ENCODE data around the gene SYCE1L. TPM values are rescaled to one million over a fixed set of nuclear protein-coding genes. Genes with fewer than 3 reads are reported as not detected.

The SYCE1L gene
- total RNA-seq, 1 experiment from 2014 or later, result 9.9 TPM

- Mint-ChIP-seq H3K36me3 (ENCODE audit: insufficient read depth in 1 of 3, low read depth in 3 of 3) (peaks cover 0 to 1% (median 0%) of the 10 kb centered on the region in 3 experiments; a peak in 2 of 7 replicates), H3K27ac (no peak overlapping the region), H3K4me3 (no peak overlapping the region), H3K27me3 (ENCODE audit: low read depth) (no peaks in the 10 kb centered on the region), H3K4me1 (peaks cover 10% of the 10 kb centered on the region in 2 experiments), H3K9me3 (no peaks in the 10 kb centered on the region)
- no peak overlapping the region for H2AFZ ChIP-seq (ENCODE audit: low read length)
- no peaks in the 10 kb centered on the region for H4K20me1 ChIP-seq (ENCODE audit: control insufficient read depth, insufficient read depth, insufficient read length)
- H2BK20ac ChIP-seq (ENCODE audit: low read depth, low read length, poor library complexity, severe bottlenecking), result no peak overlapping the region
- no peaks in the 10 kb centered on the region for H3K23me2 ChIP-seq (ENCODE audit: insufficient read length, low read depth, low read length, poor library complexity, severe bottlenecking)
- no peak overlapping the region for H2BK12ac ChIP-seq (ENCODE audit: insufficient read length, low read depth, low read length)
- no peaks in the 10 kb centered on the region for H3K79me2 ChIP-seq (ENCODE audit: insufficient read depth, low read length)
- H3K4ac ChIP-seq (ENCODE audit: low read depth, low read length), result no peak overlapping the region
- H3K23ac ChIP-seq (ENCODE audit: insufficient read length, low read depth, low read length), result no peak overlapping the region
- no peak overlapping the region for H2BK5ac ChIP-seq (ENCODE audit: insufficient read length, low read length)
- H3K27ac ChIP-seq (ENCODE audit: insufficient read length, low read depth, low read length), result no peak overlapping the region
- H4K5ac ChIP-seq (ENCODE audit: insufficient read length, low read depth, low read length), result no peak overlapping the region
- no peak for TF ChIP-seq CTCF (conservative IDR thresholded peaks at IDR 0.05)
- no peaks in the 10 kb centered on the region for H3K79me1 ChIP-seq (ENCODE audit: insufficient read depth, low read depth, low read length, poor library complexity, severe bottlenecking)
- no peaks in the 10 kb centered on the region for H3K9me3 ChIP-seq (ENCODE audit: control insufficient read depth, low read depth, low read length)
- H3K14ac ChIP-seq (ENCODE audit: insufficient read depth, low read length), result no peak overlapping the region
- H3T11ph ChIP-seq (ENCODE audit: low read length), result no peak overlapping the region
- no peak overlapping the region for H3K18ac ChIP-seq (ENCODE audit: insufficient read length, low read depth, low read length)
- no peak overlapping the region for H3K56ac ChIP-seq (ENCODE audit: insufficient read length, low read depth, low read length)
- WGBS (ENCODE audit: extremely low coverage, insufficient read length, low lambda C conversion rate), result no CpG with 5 or more reads among the region's 3 CpGs
- H3K4me1 ChIP-seq (ENCODE audit: insufficient read depth, low read length), result no peaks in the 10 kb centered on the region
- no peaks in the 10 kb centered on the region for H3K27me3 ChIP-seq (ENCODE audit: insufficient read depth, low read length)
- H3K9ac ChIP-seq (ENCODE audit: extremely low read depth, insufficient read length, low read length), result no peak overlapping the region
- H4K91ac ChIP-seq (ENCODE audit: insufficient read length, low read depth, low read length), result no peak overlapping the region
- no peak overlapping the region for H2BK15ac ChIP-seq (ENCODE audit: low read depth, low read length)
- DNase-seq, result no peak
- no peak overlapping the region for H2BK120ac ChIP-seq (ENCODE audit: low read depth, low read length, poor library complexity, severe bottlenecking)
- no peak overlapping the region for H2AK5ac ChIP-seq (ENCODE audit: insufficient read length, low read length)
- H4K8ac ChIP-seq (replicated peaks; ENCODE audit: insufficient read length, low read depth, low read length), result no peak overlapping the region
- H3K4me2 ChIP-seq (ENCODE audit: insufficient read depth, insufficient read length, low read length), result no peak overlapping the region
These were observed 20.2 kb downstream of the SYCE1L start for GRCh38 chr16:77219437-77219836.

All from H9 (cell line).